Smooth muscle cell (in vitro differentiated cells): Measurements from ENCODE around the gene TNIP2. TPM values are rescaled to one million over a fixed set of nuclear protein-coding genes. Genes with fewer than 3 reads are reported as not detected.

Experiments used
- DNase-seq: peaks from one replicate; lab custom pipeline; 2025; ENCODE audit not compliant: unreplicated experiment; lab: John Stamatoyannopoulos, UW
- H2AFZ ChIP-seq: fragments of 200-600 bp; sonication (generic); 2 replicates; pipeline ENCODE4 v1.6.0; 2016; ENCODE audit warnings: antibody characterized with exemption, low read depth, mild to moderate bottlenecking
- H3F3A ChIP-seq: fragments of 200-600 bp; sonication (generic); 2 replicates; pipeline ENCODE4 v1.6.0; 2017; ENCODE audit warnings: antibody characterized with exemption, low read depth
- H3K27ac ChIP-seq: fragments of 200-600 bp; sonication (generic); 2 replicates; pipeline ENCODE4 v1.5.1; 2016; ENCODE audit warnings: low read depth, mild to moderate bottlenecking
- H3K27me3 ChIP-seq: fragments of 200-600 bp; sonication (generic); 2 replicates; pipeline ENCODE4 v1.6.1; 2016; ENCODE audit warnings: low read depth, mild to moderate bottlenecking
- H3K36me3 ChIP-seq: fragments of 200-600 bp; sonication (generic); 2 replicates; pipeline ENCODE4 v1.5.1; 2016; ENCODE audit warnings: low read depth
- H3K4me1 ChIP-seq: fragments of 200-600 bp; sonication (generic); 2 replicates; pipeline ENCODE4 v1.5.1; 2016; ENCODE audit warnings: low read depth
- H3K4me2 ChIP-seq: fragments of 200-600 bp; sonication (generic); 2 replicates; pipeline ENCODE4 v1.6.0; 2016; ENCODE audit warnings: mild to moderate bottlenecking
- H3K4me3 ChIP-seq: fragments of 200-600 bp; sonication (generic); 2 replicates; pipeline ENCODE4 v1.5.1; 2016; ENCODE audit warnings: mild to moderate bottlenecking
- H3K79me2 ChIP-seq: fragments of 200-600 bp; sonication (generic); 2 replicates; pipeline ENCODE4 v1.6.0; 2016; ENCODE audit warnings: low read depth, mild to moderate bottlenecking
- H3K9ac ChIP-seq: fragments of 200-600 bp; sonication (generic); 2 replicates; pipeline ENCODE4 v1.6.0; 2016; ENCODE audit warnings: low read depth
- H3K9me3 ChIP-seq: fragments of 200-600 bp; sonication (generic); replicated peaks from 2 replicates; pipeline ENCODE4 v1.5.1; 2016; ENCODE audit warnings: low read depth
- H4K20me1 ChIP-seq: fragments of 200-600 bp; sonication (generic); 2 replicates; pipeline ENCODE4 v1.6.0; 2016; ENCODE audit warnings: low read depth
- CTCF ChIP-seq: fragments of 200-600 bp; sonication (generic); IDR thresholded peaks from 2 replicates; pipeline ENCODE4 v1.5.1; 2017; ENCODE audit warnings: borderline replicate concordance, mild to moderate bottlenecking, antibody characterized with exemption; ENCODE audit not compliant: insufficient read depth, poor library complexity, severe bottlenecking
- WGBS: methylation state at CpG from one replicate; pipeline ENCODE4 v1.1.7; 2016; ENCODE audit warnings: low lambda C conversion rate; 5-methylcytosine and 5-hydroxymethylcytosine counted together
- polyA plus RNA-seq: library from polyadenylated mRNA; unstranded; fragments of >200 nt; fragmentation: Nextera tagmentation; extraction: Ambion mirVana; gene quantifications from 2 replicates; pipeline ENCODE4 v1.2.1, GENCODE V29; 2016
- total RNA-seq: library from RNA; depleted of rRNA; stranded (reverse); fragments of >200 nt; gene quantifications from 2 replicates; pipeline ENCODE4 v1.2.3, GENCODE V29; 2014

The TNIP2 gene
- total and polyA plus RNA-seq, 2 experiments from 2014 or later: 23.8 to 37.5 TPM

GRCh38 chr4:2722033-2722432 is 34.1 kb downstream of the TNIP2 start:
- no peak overlapping the region for H3K27ac ChIP-seq
- H3K36me3 ChIP-seq: peaks cover 15% of the 10 kb centered on the region
- 90% methylated on average over 9 of the region's 9 CpGs for WGBS
- no peak overlapping the region for H3K4me3 ChIP-seq
- no peaks in the 10 kb centered on the region for H3K27me3 ChIP-seq
- no peak for DNase-seq
- H4K20me1 ChIP-seq: peaks cover 9% of the 10 kb centered on the region
- no peaks in the 10 kb centered on the region for H3K4me1 ChIP-seq
- no peak for TF ChIP-seq CTCF
- no peaks in the 10 kb centered on the region for H3K9me3 ChIP-seq
- H3K9ac ChIP-seq: no peak overlapping the region
- H3K4me2 ChIP-seq: no peak overlapping the region
- no peak overlapping the region for H2AFZ ChIP-seq
- no peaks in the 10 kb centered on the region for H3F3A ChIP-seq
- H3K79me2 ChIP-seq: no peaks in the 10 kb centered on the region

DNA sequence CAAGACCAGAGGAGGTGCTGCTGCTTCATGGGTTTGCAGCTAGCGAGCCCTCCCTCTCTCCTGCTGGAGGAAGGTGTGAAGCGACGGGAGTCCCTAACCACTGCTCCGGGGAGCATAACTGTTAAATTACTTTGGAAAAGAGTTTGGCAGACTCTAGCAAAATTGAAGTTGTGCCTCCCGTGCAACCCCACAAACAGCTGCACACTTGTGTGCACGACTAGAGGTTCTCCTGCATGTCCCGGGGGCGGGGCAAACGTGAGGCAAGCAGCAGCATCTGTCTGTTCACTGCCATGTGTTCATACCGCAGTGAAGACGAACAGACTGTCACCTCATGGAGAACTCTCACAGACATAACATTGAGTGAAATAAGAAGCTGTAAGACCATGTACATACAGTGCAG is 34.5 kb downstream of the TNIP2 start:
- Histone ChIP-seq H3K9me3 (no peaks in the 10 kb centered on the region), H3K79me2 (no peaks in the 10 kb centered on the region), H2AFZ (no peak overlapping the region), H3K4me1 (no peaks in the 10 kb centered on the region), H3K27me3 (no peaks in the 10 kb centered on the region), H3K27ac (no peak overlapping the region), H4K20me1 (peaks cover 9% of the 10 kb centered on the region), H3K4me2 (no peak overlapping the region), H3K4me3 (no peak overlapping the region), H3K9ac (no peak overlapping the region), H3F3A (no peaks in the 10 kb centered on the region), H3K36me3 (peaks cover 19% of the 10 kb centered on the region)
- WGBS: 95% methylated on average over 11 of the region's 11 CpGs
- no peak for TF ChIP-seq CTCF
- DNase-seq: no peak

DNA sequence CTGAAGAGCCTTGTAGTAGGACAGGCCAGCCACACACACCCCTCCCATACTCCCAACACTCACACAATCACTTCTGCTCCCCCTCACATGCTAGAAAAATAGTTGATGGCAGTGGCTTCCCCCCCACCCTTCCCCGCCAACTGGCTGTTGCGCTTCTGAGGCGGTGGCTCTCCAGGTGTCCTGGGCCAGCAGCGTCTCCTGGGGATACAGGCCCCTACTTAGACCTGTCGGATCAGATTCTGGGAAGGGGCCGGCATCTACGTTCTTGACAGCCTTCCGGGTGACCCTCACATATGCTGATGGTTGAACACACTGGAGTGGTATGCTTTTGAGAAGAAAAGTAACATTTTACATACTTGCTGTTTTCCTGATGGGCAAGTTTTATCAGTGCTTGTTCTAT is 39.9 kb downstream of the TNIP2 start:
- Histone ChIP-seq H3K4me3 (no peak overlapping the region), H3K27ac (no peak overlapping the region)
- no peak for DNase-seq

More for the DNA sequence above, 39.9 kb downstream of the TNIP2 start:
- no peaks in the 10 kb centered on the region for H3F3A ChIP-seq
- H3K36me3 ChIP-seq: peaks cover 20% of the 10 kb centered on the region
- H3K9ac ChIP-seq: no peak overlapping the region
- no peak for TF ChIP-seq CTCF
- WGBS: 96% methylated on average over 8 of the region's 8 CpGs
- no peaks in the 10 kb centered on the region for H3K9me3 ChIP-seq
- no peak overlapping the region for H3K4me2 ChIP-seq
- H2AFZ ChIP-seq: no peak overlapping the region
- no peaks in the 10 kb centered on the region for H3K4me1 ChIP-seq
- H3K79me2 ChIP-seq: peaks cover 17% of the 10 kb centered on the region
- peaks cover 5% of the 10 kb centered on the region for H4K20me1 ChIP-seq
- H3K27me3 ChIP-seq: no peaks in the 10 kb centered on the region
